PC-3 (cell line): Measurements from ENCODE around the gene FDXR. TPM values are rescaled to one million over a fixed set of nuclear protein-coding genes. Genes with fewer than 3 reads are reported as not detected.

Experiments used
- ATAC-seq: fragments of 200-7000 bp; cut with Tn5 transposase; 2 replicates; pipeline ENCODE4 v1.9.1; 2020; ENCODE audit warnings: mild to moderate bottlenecking, moderate library complexity
- BruUV-seq: library from RNA; stranded (reverse); fragments of 400-500 nt; replicated peaks from 2 replicates; lab custom pipeline; 2021; lab: Mats Ljungman, UMichigan
- CTCF ChIA-PET: fragments of 300-600 bp; sonication (Branson Sonifier 250); formaldehyde crosslinking; loops from one replicate; lab custom pipeline; 2022; ENCODE audit warnings: antibody characterized with exemption; lab: Charles Lee
- POLR2A ChIA-PET: fragments of 300-600 bp; sonication (Branson Sonifier 250); formaldehyde crosslinking; loops from one replicate; lab custom pipeline; 2022; ENCODE audit warnings: antibody characterized with exemption; ENCODE audit not compliant: unreplicated experiment; lab: Charles Lee
- DNase-seq: peaks from one replicate; pipeline ENCODE4 v3.0.0-alpha.2; 2015
- H2AFZ ChIP-seq: fragments of 300-600 bp; sonication (generic); 2 replicates; pipeline ENCODE4 v1.6.0; 2016; ENCODE audit warnings: antibody characterized with exemption, low read length
- H3F3A ChIP-seq: fragments of 300-600 bp; sonication (generic); one replicate; pipeline ENCODE4 v1.6.0; 2017; ENCODE audit warnings: antibody characterized with exemption, low read length, control low read depth, mild to moderate bottlenecking; ENCODE audit not compliant: unreplicated experiment
- H3K27ac ChIP-seq: fragments of 300-600 bp; sonication (generic); 2 replicates; pipeline ENCODE4 v1.5.1; 2016; ENCODE audit warnings: mild to moderate bottlenecking, low read length
- H3K27me3 ChIP-seq: fragments of 300-600 bp; sonication (generic); 2 replicates; pipeline ENCODE4 v1.6.1; 2016; ENCODE audit warnings: low read length, mixed read lengths
- H3K36me3 ChIP-seq: fragments of 300-600 bp; sonication (generic); 2 replicates; pipeline ENCODE4 v1.6.1; 2016; ENCODE audit warnings: low read depth, mixed run types, low read length, mixed read lengths
- H3K4me1 ChIP-seq: fragments of 300-600 bp; sonication (generic); 2 replicates; pipeline ENCODE4 v1.5.1; 2016; ENCODE audit warnings: low read length; ENCODE audit not compliant: insufficient read depth
- H3K4me2 ChIP-seq: fragments of 300-600 bp; sonication (generic); 2 replicates; pipeline ENCODE4 v1.6.0; 2016; ENCODE audit warnings: low read length
- H3K4me3 ChIP-seq: fragments of 300-600 bp; sonication (generic); 2 replicates; pipeline ENCODE4 v1.5.1; 2016; ENCODE audit warnings: mild to moderate bottlenecking, low read length, mixed read lengths
- H3K79me2 ChIP-seq: fragments of 300-600 bp; sonication (generic); 2 replicates; pipeline ENCODE4 v1.6.1; 2017; ENCODE audit warnings: low read length, mixed read lengths
- H3K9ac ChIP-seq: fragments of 300-600 bp; sonication (generic); 2 replicates; pipeline ENCODE4 v1.6.0; 2016; ENCODE audit warnings: mild to moderate bottlenecking, low read length
- H3K9me2 ChIP-seq: fragments of 300-600 bp; sonication (generic); replicated peaks from 2 replicates; pipeline ENCODE4 v1.6.1; 2016; ENCODE audit warnings: mixed run types, low read length, mixed read lengths
- H3K9me3 ChIP-seq: fragments of 300-600 bp; sonication (generic); 2 replicates; pipeline ENCODE4 v1.6.1; 2016; ENCODE audit warnings: low read length, mixed read lengths
- H4K20me1 ChIP-seq: fragments of 300-600 bp; sonication (generic); 2 replicates; pipeline ENCODE4 v1.6.1; 2016; ENCODE audit warnings: low read length, mixed read lengths
- CTCF ChIP-seq: fragments of 300-600 bp; sonication (generic); conservative IDR thresholded peaks from 2 replicates; pipeline ENCODE4 v1.5.1; 2017; ENCODE audit warnings: antibody characterized with exemption, low read depth, mild to moderate bottlenecking, low read length
- EZH2 ChIP-seq: fragments of 300-600 bp; sonication (generic); IDR thresholded peaks from one replicate; pipeline ENCODE4 v1.6.1; 2017; ENCODE audit warnings: antibody characterized with exemption, mild to moderate bottlenecking, low read length; ENCODE audit not compliant: unreplicated experiment
- EZH2phosphoT487 ChIP-seq: fragments of 300-600 bp; sonication (generic); IDR thresholded peaks from 2 replicates; pipeline ENCODE4 v1.6.1; 2018; ENCODE audit warnings: mild to moderate bottlenecking, antibody characterized with exemption, low read length, borderline replicate concordance
- intact Hi-C: fragments of 100-400 bp; cut with micrococcal nuclease; formaldehyde crosslinking; loops from 2 replicates; pipeline ENCODE4 v1.9.0; 2023
- total RNA-seq: library from RNA; depleted of rRNA; stranded (reverse); fragments of >200 nt; gene quantifications from 2 replicates; pipeline ENCODE4 v1.2.3, GENCODE V29; 2014

FDXR gene
- total RNA-seq, 1 experiment from 2014 or later: 28.1 TPM

- TF ChIP-seq EZH2phosphoT487: no peak
- TF ChIP-seq EZH2: no peak
- TF ChIP-seq CTCF: no peak
- ATAC-seq (no peak), DNase-seq (no peak)
- Histone ChIP-seq H3K4me3 (no peak overlapping the region), H3K4me1 (no peaks in the 10 kb centered on the region; the same call in 1 of the 2 replicates), H3K27me3 (peaks cover 31% of the 10 kb centered on the region), H4K20me1 (no peaks in the 10 kb centered on the region), H3K27ac (no peak overlapping the region), H3K9ac (no peak overlapping the region), H3K4me2 (no peak overlapping the region), H3F3A (no peaks in the 10 kb centered on the region), H3K36me3 (no peaks in the 10 kb centered on the region), H3K9me2 (no peaks in the 10 kb centered on the region), H2AFZ (no peak overlapping the region), H3K79me2 (no peaks in the 10 kb centered on the region), H3K9me3 (no peaks in the 10 kb centered on the region)
- POLR2A ChIA-PET: no interaction called here
- intact Hi-C loops: no loop called here
- no TSS peak for BruUV-seq
- CTCF ChIA-PET: no interaction called here
Measured at GRCh38 chr17:74921769-74922168, 49.0 kb upstream of the FDXR start.

GRCh38 chr17:74921026-74921681 is 48.4 kb upstream of the FDXR start:
- H3K4me1 ChIP-seq: no peaks in the 10 kb centered on the region; the same call in 1 of the 2 replicates
- POLR2A ChIA-PET: no interaction called here
- H3F3A ChIP-seq: no peaks in the 10 kb centered on the region
- H3K9me2 ChIP-seq: no peaks in the 10 kb centered on the region
- no peak overlapping the region for H3K9ac ChIP-seq
- CTCF ChIA-PET: no interaction called here
- no peak for ATAC-seq
- intact Hi-C loops: no loop called here
- no peak for DNase-seq
- TF ChIP-seq EZH2phosphoT487 (no peak), CTCF (no peak), EZH2 (no peak)
- no peaks in the 10 kb centered on the region for H3K79me2 ChIP-seq
- H3K4me3 ChIP-seq: no peak overlapping the region
- no peak overlapping the region for H2AFZ ChIP-seq
- H3K27me3 ChIP-seq: peaks cover 31% of the 10 kb centered on the region
- no peak overlapping the region for H3K4me2 ChIP-seq
- H3K36me3 ChIP-seq: no peaks in the 10 kb centered on the region
- BruUV-seq: no TSS peak
- H4K20me1 ChIP-seq: no peaks in the 10 kb centered on the region
- H3K9me3 ChIP-seq: no peaks in the 10 kb centered on the region
- H3K27ac ChIP-seq: no peak overlapping the region

GRCh38 chr17:74920642-74921025 is 47.8 kb upstream of the FDXR start:
- ATAC-seq: no peak
- Histone ChIP-seq H3K36me3 (no peaks in the 10 kb centered on the region), H3K9me2 (no peaks in the 10 kb centered on the region), H3F3A (no peaks in the 10 kb centered on the region), H3K4me3 (no peak overlapping the region), H3K9me3 (no peaks in the 10 kb centered on the region), H3K4me2 (no peak overlapping the region), H3K79me2 (no peaks in the 10 kb centered on the region), H3K27ac (no peak overlapping the region), H3K9ac (no peak overlapping the region), H2AFZ (no peak overlapping the region), H3K4me1 (no peaks in the 10 kb centered on the region; the same call in 1 of the 2 replicates), H3K27me3 (peaks cover 31% of the 10 kb centered on the region), H4K20me1 (no peaks in the 10 kb centered on the region)
- POLR2A ChIA-PET: no interaction called here
- CTCF ChIA-PET: no interaction called here
- no peak for DNase-seq
- no TSS peak for BruUV-seq
- TF ChIP-seq EZH2 (no peak), CTCF (no peak), EZH2phosphoT487 (no peak)
- intact Hi-C loops: no loop called here
